GM18907 (cell line): Measurements from ENCODE around the gene ATP1A4.
"Not testable (repeated sequence)": the region's sequence is repeated elsewhere in the genome, so short reads cannot be mapped to it uniquely, and the experiment has no call there.

Experiments
- ATAC-seq: cut with Tn5 transposase; IDR thresholded peaks from one replicate; pipeline ENCODE4 v1.9.1; 2021; ENCODE audit warnings: mild to moderate bottlenecking, moderate library complexity; ENCODE audit not compliant: unreplicated experiment

ATP1A4 gene

DNA sequence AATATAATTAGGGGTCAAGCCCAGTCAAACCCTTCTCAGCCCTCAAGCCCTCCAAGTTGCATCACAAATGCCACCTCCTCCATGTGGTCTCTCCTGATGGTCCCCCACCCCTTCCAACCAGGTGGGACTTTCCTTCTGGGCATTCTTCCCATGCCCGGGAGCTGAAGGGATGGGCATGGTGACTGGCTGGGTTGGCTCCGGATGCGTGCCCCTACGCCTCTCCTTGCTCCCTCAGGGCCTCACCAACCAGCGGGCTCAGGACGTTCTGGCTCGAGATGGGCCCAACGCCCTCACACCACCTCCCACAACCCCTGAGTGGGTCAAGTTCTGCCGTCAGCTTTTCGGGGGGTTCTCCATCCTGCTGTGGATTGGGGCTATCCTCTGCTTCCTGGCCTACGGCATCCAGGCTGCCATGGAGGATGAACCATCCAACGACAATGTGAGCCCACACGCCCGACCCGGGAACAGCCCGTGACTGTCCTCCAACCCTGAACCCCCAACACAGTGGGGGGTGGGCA lies 28.4 kb upstream of the ATP1A4 start:
- ATAC-seq = no peak

DNA sequence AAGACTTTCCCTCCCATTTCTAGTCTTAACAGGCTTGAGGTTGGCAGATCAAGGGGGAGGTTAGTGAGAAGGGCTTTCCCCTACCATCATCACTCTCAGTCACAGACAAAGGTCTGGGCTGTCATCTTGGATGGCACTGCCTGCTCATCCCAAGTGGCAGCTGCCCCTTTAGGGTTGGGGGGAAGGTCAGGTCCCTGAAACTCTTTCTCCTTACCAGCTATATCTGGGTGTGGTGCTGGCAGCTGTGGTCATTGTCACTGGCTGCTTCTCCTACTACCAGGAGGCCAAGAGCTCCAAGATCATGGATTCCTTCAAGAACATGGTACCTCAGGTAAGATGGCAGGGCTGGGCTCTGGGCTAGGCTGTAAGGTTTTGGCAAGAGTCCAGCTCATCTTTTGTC lies 27.7 kb upstream of the ATP1A4 start:
- ATAC-seq = no peak

DNA sequence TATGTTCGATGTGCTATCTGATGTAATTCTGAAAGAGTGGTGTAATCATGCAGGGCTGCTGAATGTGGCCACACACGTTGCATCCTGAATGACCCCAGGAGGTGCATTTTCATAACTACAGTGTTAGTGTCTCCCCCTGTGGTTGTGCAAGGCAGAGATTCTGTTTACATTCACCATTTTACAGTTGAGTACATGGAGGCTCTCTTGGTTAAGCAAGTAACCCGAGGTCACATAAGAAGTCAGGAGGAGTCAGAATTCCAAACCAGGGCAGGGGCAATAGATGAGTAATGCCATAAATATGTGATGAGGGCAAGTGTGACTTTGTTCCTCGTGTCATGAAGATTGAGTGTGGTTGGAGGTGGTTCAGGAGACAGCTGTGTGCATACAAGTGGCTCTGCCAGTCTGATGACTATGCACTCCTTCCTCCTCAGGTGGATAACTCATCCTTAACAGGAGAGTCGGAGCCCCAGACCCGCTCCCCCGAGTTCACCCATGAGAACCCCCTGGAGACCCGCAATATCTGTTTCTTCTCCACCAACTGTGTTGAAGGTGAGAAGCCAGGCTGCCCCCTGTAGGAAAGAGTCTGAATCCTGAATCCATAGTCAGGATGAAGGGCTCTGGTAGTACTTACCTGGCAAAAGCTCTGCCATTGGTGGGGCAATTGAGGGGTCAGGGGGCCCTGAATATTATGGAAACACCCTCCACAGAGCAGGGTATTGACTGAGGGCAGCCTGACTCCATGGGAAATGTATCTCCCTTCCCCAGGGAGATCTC lies 26.5 kb upstream of the ATP1A4 start:
- ATAC-seq = no peak

DNA sequence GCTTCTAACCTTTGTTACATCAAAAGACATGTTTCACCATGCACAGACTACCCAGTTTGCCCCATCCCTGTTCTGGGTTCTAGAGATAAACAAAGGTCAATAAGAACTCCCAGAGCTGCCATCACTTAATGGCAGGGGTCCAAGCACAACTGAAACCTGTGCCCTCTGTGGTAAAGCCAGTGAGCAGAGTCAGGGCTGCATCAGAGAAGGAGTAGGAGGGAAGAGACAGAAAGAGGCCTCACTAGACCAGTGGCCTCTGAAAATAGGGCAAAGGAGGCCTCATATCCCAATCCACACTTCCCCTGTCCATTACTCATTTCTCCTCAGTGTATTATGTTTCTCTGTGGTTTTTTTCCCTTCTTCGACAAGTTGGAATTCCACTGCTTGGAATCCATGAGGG lies 25.7 kb upstream of the ATP1A4 start:
- ATAC-seq = no peak

DNA sequence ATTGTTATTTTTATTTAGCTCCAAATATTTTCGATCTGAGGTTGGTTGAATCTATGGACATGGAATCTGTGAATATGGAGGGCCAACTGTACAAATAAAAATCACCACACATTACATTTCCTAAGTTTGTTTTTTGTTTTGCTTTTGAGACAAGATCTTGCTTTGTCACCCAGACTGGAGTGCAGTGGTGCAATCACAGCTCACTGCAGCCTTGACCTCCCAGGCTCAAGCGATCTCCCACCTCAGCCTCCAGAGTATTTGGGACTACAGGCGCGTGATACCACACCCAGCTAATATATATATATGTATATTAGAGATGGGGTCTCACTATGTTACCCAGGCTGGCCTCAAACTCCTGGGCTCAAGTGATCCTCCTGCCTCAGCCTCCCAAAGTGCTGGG lies 25.1 kb upstream of the ATP1A4 start:
- not testable (repeated sequence) for ATAC-seq

DNA sequence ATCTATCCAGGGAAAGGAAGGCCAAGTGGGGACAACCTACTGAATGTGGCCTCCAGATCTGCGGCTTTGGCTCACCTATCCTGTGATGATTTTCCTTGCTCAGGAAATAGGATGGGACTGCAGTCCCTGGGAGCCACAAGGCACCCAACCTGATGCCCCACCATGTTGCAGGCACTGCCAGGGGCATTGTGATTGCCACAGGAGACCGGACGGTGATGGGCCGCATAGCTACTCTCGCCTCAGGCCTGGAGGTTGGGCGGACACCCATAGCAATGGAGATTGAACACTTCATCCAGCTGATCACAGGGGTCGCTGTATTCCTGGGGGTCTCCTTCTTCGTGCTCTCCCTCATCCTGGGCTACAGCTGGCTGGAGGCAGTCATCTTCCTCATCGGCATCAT lies 24.0 kb upstream of the ATP1A4 start:
- no peak for ATAC-seq

DNA sequence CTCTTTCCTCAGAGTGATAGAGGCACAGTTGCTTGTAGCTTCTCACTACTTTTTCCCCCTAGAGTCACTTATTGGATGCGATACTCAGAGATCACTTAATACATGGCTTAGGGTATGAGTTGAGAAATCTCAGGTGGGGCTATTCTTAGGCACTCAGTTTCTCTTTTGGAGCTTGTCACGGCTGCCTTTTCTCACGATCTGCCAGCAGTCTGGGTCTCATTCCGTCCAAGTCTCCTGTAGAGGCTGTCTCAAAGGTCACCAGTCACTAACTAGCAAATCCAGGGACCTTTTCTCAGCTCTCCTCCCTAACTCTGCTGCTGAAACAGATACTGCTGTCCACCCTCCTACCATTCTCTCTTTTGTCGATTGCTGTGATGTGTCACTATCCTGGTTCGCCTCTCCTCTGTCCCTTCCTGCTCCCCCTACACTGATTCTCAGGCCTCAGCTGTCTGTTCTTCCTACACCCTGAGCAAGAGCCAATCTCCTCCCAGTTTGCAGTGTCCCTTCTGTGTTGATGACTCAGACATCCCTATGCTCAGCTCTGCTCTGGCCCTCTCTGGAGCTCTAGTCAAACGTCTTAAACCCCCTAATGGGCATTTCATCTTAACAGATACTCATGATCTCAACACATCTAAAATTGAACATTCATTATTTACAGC lies 23.4 kb upstream of the ATP1A4 start:
- ATAC-seq = no peak

DNA sequence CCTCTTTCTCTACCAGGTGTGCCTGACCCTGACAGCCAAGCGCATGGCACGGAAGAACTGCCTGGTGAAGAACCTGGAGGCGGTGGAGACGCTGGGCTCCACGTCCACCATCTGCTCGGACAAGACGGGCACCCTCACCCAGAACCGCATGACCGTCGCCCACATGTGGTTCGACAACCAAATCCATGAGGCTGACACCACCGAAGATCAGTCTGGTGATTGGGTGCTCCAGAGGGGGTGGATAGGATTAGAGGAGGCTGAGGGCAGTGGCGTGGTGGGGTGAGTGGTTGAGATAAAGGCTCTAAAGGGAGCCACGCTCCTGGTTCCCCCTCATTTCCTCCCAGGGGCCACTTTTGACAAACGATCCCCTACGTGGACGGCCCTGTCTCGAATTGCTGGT lies 22.8 kb upstream of the ATP1A4 start:
- no peak for ATAC-seq

DNA sequence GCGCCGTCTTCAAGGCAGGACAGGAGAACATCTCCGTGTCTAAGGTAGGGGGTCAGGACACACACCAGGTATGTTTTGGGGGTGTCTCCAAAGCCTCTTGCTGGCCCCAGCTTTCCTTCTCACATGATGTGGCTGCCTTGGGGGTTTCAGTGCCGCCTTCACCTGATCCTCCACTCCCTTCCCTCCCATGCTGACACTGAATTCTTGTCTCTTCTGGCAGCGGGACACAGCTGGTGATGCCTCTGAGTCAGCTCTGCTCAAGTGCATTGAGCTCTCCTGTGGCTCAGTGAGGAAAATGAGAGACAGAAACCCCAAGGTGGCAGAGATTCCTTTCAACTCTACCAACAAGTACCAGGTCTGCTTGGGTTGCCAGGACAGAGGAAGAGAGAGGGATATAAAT lies 22.4 kb upstream of the ATP1A4 start:
- no peak for ATAC-seq

DNA sequence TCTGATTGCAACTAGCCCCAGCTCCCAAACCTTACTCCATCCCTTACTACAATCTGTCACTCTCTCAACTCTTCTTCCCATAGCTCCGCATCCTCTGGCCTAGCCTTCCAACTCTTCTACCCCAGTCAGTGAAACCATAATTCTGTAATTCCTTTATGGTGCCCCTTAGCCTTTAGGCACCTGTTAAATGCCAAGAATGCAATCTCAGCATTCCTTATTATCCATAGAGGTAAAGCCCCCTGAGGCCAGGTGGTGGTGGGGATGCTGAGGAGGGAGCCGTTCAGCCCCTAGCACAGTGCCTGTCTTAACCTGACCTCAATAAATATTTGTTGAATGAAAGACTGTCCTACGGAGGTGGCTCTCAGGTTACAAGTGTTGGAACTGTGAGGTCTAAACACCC lies 21.8 kb upstream of the ATP1A4 start:
- ATAC-seq = no peak

DNA sequence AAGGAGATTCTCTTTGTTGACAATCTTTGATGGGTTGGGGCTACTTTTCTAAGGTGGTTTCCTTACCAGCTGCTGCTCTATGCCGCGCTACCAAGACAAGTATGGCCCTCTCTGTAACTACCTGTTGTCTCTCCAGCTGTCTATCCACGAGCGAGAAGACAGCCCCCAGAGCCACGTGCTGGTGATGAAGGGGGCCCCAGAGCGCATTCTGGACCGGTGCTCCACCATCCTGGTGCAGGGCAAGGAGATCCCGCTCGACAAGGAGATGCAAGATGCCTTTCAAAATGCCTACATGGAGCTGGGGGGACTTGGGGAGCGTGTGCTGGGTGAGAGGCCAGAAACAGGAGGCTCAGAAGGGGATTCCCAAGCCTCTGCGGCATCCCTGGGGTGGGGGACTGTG lies 21.4 kb upstream of the ATP1A4 start:
- no peak for ATAC-seq

DNA sequence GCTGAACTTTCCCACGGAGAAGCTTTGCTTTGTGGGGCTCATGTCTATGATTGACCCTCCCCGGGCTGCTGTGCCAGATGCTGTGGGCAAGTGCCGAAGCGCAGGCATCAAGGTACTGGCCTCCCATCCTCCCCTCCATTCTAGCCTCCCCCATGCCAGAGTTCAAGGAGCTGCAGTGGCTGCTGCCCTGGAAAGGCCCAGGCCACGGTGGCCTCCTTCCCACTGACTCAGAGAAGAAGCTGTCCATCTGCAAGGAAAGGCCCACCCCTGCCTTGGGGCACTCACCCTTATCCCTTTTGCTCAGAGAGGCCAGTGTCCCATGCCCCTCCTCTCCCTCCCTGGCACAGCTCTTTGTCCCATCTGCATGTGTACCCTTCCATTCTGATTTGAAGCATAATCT lies 20.9 kb upstream of the ATP1A4 start:
- no peak for ATAC-seq

DNA sequence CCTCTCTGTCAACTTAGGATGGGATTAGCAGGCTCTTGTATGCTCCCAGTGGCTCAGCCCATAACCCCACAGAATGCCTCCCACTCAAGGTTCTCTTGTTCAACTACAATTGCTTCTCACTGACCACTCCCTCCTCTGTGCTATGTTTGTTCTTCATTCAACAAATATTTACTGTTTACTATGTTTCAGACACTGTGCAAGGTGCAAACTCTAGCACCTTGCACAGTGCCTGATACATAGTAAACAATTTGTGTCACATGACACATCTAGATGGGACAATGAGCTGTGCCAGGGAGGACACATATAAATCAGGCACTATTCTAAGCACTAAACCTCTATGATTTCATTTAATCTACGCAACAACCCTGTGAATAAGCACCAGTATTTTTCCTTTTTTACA lies 20.5 kb upstream of the ATP1A4 start:
- no peak for ATAC-seq

DNA sequence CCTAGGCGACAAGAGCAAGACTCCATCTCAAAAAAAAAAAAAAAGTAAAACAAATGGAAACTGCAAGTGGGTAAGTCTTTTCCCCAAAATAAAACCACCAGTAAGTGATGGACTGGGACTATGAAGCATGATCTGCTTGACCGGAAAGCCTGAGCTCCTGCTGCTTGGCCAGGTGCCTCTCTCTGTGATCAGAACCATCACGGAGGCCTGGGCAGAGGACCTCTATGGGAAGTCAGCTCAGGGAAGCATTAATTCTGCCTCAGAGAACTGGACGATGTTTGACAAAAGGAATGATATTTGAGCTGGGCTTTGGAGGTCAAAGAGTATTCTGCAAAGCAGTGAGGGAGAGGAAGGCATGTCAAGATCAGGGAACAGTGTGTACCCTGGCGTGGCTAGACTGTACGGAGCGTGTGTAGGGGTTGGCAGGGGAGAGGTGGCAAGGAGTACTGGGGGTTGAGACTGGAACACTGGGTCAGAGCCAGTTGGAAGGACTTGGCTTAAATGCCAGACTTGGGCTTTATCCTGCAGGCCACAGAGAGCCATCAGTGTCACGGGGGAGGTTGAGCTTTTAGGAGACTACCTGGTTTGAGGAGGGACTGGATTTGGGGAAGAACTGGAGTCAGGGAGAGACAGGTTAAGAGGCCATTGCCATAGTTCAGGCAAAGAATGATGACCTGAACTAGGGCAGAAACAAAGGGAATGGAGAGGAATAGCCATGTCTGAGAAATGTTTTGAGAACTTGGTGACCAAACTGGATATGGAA lies 19.4 kb upstream of the ATP1A4 start:
- no peak for ATAC-seq

DNA sequence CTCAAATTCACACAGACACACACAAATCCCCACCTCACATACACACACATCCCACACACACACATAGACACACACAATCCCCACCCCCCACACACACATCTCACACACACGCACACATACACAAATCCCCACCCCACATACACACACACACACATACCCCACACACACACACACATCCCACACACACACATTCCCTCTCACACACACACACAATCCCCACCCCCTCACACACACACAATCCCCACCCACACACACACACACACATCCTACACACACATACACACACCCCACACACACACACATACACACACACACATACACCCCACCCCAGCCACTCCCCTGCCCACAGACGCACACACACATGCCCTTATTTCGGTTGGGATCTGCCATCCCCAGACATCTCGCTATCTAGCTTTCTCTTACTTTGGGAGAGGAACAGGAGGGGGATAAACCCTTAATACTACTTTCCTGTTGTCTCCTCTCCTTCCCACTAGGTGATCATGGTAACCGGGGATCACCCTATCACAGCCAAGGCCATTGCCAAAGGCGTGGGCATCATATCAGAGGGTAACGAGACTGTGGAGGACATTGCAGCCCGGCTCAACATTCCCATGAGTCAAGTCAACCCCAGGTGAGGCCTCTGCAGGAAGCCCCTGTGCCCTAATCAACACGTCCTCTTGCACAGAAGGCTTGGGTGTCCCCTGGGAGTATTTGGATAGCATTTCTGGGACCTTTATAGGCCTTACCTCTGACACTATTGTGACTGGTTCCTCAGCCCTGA lies 17.2 kb upstream of the ATP1A4 start:
- no peak for ATAC-seq

DNA sequence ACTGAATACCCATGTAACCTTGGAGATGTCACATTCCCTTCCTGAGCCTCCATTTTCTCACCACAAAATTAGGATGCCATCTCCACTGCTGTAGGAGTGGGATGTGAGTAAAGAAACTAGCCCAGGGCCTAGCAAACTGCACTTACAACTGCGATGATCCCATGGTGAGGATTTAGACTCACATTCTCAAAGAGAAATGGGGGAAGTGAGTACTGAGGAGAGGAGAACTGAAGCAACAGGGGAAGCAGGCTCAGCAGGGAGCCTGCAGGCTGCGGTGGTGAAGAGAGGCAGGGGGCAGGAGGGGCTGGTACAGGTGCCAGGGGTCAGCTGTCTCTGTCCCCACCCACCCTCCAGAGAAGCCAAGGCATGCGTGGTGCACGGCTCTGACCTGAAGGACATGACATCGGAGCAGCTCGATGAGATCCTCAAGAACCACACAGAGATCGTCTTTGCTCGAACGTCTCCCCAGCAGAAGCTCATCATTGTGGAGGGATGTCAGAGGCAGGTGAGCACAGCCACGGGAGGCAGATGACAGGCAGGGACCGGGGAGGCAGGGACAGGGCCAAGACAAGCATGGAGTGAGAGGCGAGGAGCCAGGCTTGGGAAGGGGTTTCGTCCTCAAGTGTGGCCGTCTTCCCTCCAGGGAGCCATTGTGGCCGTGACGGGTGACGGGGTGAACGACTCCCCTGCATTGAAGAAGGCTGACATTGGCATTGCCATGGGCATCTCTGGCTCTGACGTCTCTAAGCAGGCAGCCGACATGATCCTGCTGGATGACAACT lies 16.4 kb upstream of the ATP1A4 start:
- no peak for ATAC-seq

DNA sequence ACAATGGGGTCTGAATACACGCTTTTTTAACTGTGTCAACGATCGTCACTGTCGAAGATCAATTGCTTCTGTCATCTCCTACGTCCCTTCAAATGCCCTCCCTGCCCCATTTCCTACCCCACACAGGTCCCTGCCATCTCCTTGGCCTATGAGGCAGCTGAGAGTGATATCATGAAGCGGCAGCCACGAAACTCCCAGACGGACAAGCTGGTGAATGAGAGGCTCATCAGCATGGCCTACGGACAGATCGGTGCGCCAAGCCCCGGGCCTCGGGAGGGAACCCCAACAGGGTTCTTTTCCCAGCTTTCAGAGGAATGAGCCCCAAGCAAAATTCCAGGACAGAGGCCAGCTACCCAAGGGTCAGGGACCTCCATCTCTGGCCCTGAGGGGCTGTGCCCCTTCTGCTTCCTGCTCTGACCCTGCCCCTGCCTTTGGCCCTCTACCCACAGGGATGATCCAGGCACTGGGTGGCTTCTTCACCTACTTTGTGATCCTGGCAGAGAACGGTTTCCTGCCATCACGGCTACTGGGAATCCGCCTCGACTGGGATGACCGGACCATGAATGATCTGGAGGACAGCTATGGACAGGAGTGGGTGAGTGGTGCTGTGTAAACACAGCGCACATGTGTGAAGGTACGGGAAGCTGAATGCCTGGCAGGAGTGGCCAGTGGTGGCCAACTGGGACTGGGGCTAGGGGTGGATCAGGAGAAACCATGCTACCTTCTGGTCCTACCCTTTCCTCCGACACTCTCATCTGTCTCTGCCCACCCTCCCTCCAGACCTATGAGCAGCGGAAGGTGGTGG lies 15.1 kb upstream of the ATP1A4 start:
- ATAC-seq = no peak

DNA sequence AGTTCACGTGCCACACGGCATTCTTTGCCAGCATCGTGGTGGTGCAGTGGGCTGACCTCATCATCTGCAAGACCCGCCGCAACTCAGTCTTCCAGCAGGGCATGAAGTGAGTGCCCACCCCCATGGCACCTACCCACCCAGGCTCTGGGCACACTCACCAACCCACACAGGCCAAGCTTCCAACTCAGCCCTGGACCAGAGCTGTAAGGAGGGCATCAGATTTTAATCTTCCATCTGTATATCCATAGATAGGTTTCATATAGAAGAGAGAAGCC lies 14.5 kb upstream of the ATP1A4 start:
- no peak for ATAC-seq

DNA sequence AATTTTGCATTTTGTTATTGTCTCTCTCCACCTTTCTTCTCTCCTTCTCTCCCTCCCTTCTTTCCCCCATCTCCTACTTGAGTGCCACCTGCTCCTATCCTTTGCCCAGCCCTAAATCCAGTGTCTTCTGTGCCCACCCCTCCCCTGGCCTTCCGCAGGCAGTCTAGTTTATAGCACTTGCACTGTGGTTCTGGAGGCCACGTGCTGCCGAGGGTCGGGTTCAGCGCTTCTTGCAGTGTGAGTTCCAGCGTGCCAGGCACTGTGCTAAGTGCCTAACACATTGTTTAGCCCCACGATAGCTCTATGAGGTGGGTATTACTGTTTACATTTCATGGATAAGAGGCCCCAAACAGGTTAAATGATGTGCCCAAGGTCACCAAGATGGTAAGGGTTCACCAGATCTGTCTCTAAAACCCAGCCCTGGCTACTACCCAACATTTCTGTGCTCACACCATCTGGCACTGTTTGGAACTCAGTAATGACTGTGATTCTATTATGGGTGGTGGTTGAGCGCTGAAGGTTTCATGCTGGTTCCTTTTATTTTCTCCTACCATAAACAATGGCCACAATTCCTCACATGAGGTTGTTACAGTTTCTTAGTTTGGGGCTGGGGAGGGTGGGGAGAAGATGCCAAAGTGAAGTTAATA lies 14.1 kb upstream of the ATP1A4 start:
- no peak for ATAC-seq
